ENCODE data around the gene POLR1H. TPM values are rescaled to one million over a fixed set of nuclear protein-coding genes. Genes with fewer than 3 reads are reported as not detected.

Gene POLR1H
- polyA plus RNA-seq, 3 donors = 36.2 to 62.4 (median 45.0) TPM

DNA sequence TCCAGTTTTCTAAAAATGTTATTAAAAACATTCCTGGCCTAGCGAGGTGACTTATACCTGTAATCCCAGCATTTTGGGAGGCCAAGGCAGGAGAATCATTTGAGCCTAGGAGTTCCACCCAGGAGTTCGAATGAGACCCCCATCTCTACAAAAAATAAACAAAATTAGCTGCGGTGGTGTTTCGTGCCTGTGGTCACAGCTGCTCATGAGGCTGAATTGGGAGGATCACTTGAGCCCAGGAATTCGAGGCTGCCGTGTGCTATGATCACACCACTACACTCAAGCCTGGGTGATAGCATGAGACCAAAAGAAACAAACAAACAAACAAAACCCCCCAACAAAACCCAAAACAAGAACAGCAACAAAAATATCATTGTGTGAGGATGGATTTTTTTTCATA, 19.8 kb upstream of the POLR1H start:
- no CpG with 5 or more reads among the region's 6 CpGs for WGBS (ENCODE audit: insufficient coverage)
- Histone ChIP-seq H3K9ac (ENCODE audit: insufficient read depth, low read length, poor library complexity, severe bottlenecking) (no peak overlapping the region), H3K79me2 (ENCODE audit: insufficient read depth, low read length) (no peaks in the 10 kb centered on the region), H4K20me1 (ENCODE audit: insufficient read depth, low read length) (no peaks in the 10 kb centered on the region), H3K27me3 (ENCODE audit: control insufficient read depth in 2 of 2, insufficient read depth in 2 of 2, low read length in 2 of 2) (no peaks in the 10 kb centered on the region), H3K27ac (ENCODE audit: low read depth in 1 of 2, low read length in 2 of 2) (no peak overlapping the region), H3K9me3 (replicated peaks in 1 of 2; ENCODE audit: control insufficient read depth in 1 of 2, insufficient read depth in 1 of 2, low read length in 2 of 2) (no peaks in the 10 kb centered on the region), H3K36me3 (replicated peaks in 1 of 2; ENCODE audit: control insufficient read depth in 1 of 2, insufficient read depth in 2 of 2, low read length in 2 of 2) (no peaks in the 10 kb centered on the region), H3K4me3 (replicated peaks in 1 of 3; ENCODE audit: low read depth in 2 of 3, low read length in 3 of 3) (no peak overlapping the region), H2AFZ (ENCODE audit: insufficient read depth, low read depth, low read length, poor library complexity, severe bottlenecking) (no peak overlapping the region), H3K4me1 (ENCODE audit: control insufficient read depth in 1 of 2, insufficient read depth in 2 of 2, low read length in 2 of 2) (no peaks in the 10 kb centered on the region), H3K4me2 (replicated peaks; ENCODE audit: extremely low read depth, low read length, poor library complexity, severe bottlenecking) (no peak overlapping the region)
- Mint-ChIP-seq H3K9me3 (no peaks in the 10 kb centered on the region), H3K36me3 (peaks cover 0 to 6% of the 10 kb centered on the region in 2 donors), H3K27ac (peak overlapping the region in 1 of 7 donors; percentile 3), H3K4me3 (no peak overlapping the region), H3K4me1 (peaks cover 1% of the 10 kb centered on the region), H3K27me3 (ENCODE audit: low read depth in 3 of 3) (no peaks in the 10 kb centered on the region)
- intact Hi-C loops (cut with micrococcal nuclease) = no loop called here
- TF ChIP-seq CTCF (IDR thresholded peaks at IDR 0.05) = no peak
- DNase-seq = no peak

GRCh38 chr6:30041821-30042220, 19.2 kb upstream of the POLR1H start:
- Histone ChIP-seq H3K79me2 (ENCODE audit: insufficient read depth, low read length) (no peaks in the 10 kb centered on the region), H3K36me3 (replicated peaks in 1 of 2; ENCODE audit: control insufficient read depth in 1 of 2, insufficient read depth in 2 of 2, low read length in 2 of 2) (no peaks in the 10 kb centered on the region), H3K4me1 (ENCODE audit: control insufficient read depth in 1 of 2, insufficient read depth in 2 of 2, low read length in 2 of 2) (peaks cover 0 to under 1% of the 10 kb centered on the region in 2 donors), H3K9me3 (replicated peaks in 1 of 2; ENCODE audit: control insufficient read depth in 1 of 2, insufficient read depth in 1 of 2, low read length in 2 of 2) (no peaks in the 10 kb centered on the region), H4K20me1 (ENCODE audit: insufficient read depth, low read length) (no peaks in the 10 kb centered on the region), H3K9ac (ENCODE audit: insufficient read depth, low read length, poor library complexity, severe bottlenecking) (no peak overlapping the region), H3K27me3 (ENCODE audit: control insufficient read depth in 2 of 2, insufficient read depth in 2 of 2, low read length in 2 of 2) (no peaks in the 10 kb centered on the region), H3K27ac (ENCODE audit: low read depth in 1 of 2, low read length in 2 of 2) (no peak overlapping the region), H2AFZ (ENCODE audit: insufficient read depth, low read depth, low read length, poor library complexity, severe bottlenecking) (no peak overlapping the region), H3K4me2 (replicated peaks; ENCODE audit: extremely low read depth, low read length, poor library complexity, severe bottlenecking) (no peak overlapping the region), H3K4me3 (replicated peaks in 1 of 3; ENCODE audit: low read depth in 2 of 3, low read length in 3 of 3) (no peak overlapping the region)
- no peak overlapping the region for H3K27ac Mint-ChIP-seq
- no peaks in the 10 kb centered on the region for H3K27me3 Mint-ChIP-seq (ENCODE audit: low read depth in 3 of 3)
- no peak for TF ChIP-seq CTCF (IDR thresholded peaks at IDR 0.05)
- peaks cover 2% of the 10 kb centered on the region for H3K4me1 Mint-ChIP-seq
- intact Hi-C loops (cut with micrococcal nuclease) = no loop called here
- no peaks in the 10 kb centered on the region for H3K9me3 Mint-ChIP-seq
- no peak for DNase-seq
- peaks cover 0 to 6% of the 10 kb centered on the region in 2 donors for H3K36me3 Mint-ChIP-seq
- H3K4me3 Mint-ChIP-seq = no peak overlapping the region
- WGBS (ENCODE audit: insufficient coverage) = 84% methylated on average over 2 of the region's 4 CpGs
